Astrocyte (in vitro differentiated cells and primary cell): ENCODE results near the gene COL4A4. TPM values are rescaled to one million over a fixed set of nuclear protein-coding genes. Genes with fewer than 3 reads are reported as not detected.
A peak's percentile ranks its signal among the peaks of the same experiment; 100 is the strongest.
"Not testable (repeated sequence)": the region's sequence is repeated elsewhere in the genome, so short reads cannot be mapped to it uniquely, and the experiment has no call there.

Experiments used
- DNase-seq: peaks from one replicate; pipeline ENCODE4 v3.0.0-alpha.2; 2010; ENCODE audit warnings: low read depth
- FAIRE-seq: peaks from 2 replicates; lab custom pipeline; 2011; peaks lifted over from hg19 to GRCh38; lab: Jason Lieb, UNC
- H2AFZ ChIP-seq: 2 replicates; pipeline ENCODE4 v1.6.0; 2012; ENCODE audit warnings: low read depth, low read length, inconsistent platforms
- H3K27ac ChIP-seq: 2 replicates; pipeline ENCODE4 v1.5.1; 2011; ENCODE audit warnings: low read depth, low read length, inconsistent platforms
- H3K27me3 ChIP-seq: 2 replicates; pipeline ENCODE4 v1.6.0; 2011; ENCODE audit warnings: low read length, inconsistent platforms; ENCODE audit not compliant: insufficient read depth
- H3K36me3 ChIP-seq: 2 replicates; pipeline ENCODE4 v1.5.1; 2011; ENCODE audit warnings: low read length, inconsistent platforms; ENCODE audit not compliant: insufficient read depth
- H3K4me1 ChIP-seq: 2 replicates; pipeline ENCODE4 v1.5.1; 2011; ENCODE audit warnings: low read length, inconsistent platforms; ENCODE audit not compliant: insufficient read depth
- H3K4me2 ChIP-seq: 2 replicates; pipeline ENCODE4 v1.6.0; 2012; ENCODE audit warnings: low read length, inconsistent platforms
- H3K4me3 ChIP-seq: 2 replicates; pipeline ENCODE4 v1.5.1; 2011; ENCODE audit warnings: low read depth, mild to moderate bottlenecking, low read length, inconsistent platforms; ENCODE audit not compliant: insufficient read depth
- H3K79me2 ChIP-seq: 2 replicates; pipeline ENCODE4 v1.6.0; 2012; ENCODE audit warnings: mild to moderate bottlenecking, low read length, inconsistent platforms; ENCODE audit not compliant: insufficient read depth
- H3K9ac ChIP-seq: 2 replicates; pipeline ENCODE4 v1.6.0; 2012; ENCODE audit warnings: mild to moderate bottlenecking, low read length, inconsistent platforms
- H3K9me3 ChIP-seq: 2 replicates; pipeline ENCODE4 v1.5.1; 2012; ENCODE audit warnings: low read depth, mild to moderate bottlenecking, low read length, inconsistent platforms; ENCODE audit not compliant: insufficient read depth
- H4K20me1 ChIP-seq: 2 replicates; pipeline ENCODE4 v1.6.0; 2012; ENCODE audit warnings: low read length, inconsistent platforms; ENCODE audit not compliant: insufficient read depth
- H3K27ac Mint-ChIP-seq: one replicate; pipeline ENCODE4 v1.8.0; 2021; ENCODE audit warnings: mild to moderate bottlenecking, mixed read lengths; ENCODE audit not compliant: unreplicated experiment
- H3K27me3 Mint-ChIP-seq: one replicate; pipeline ENCODE4 v1.8.0; 2021; ENCODE audit warnings: low read depth, mixed read lengths; ENCODE audit not compliant: unreplicated experiment
- H3K36me3 Mint-ChIP-seq: one replicate; pipeline ENCODE4 v1.8.0; 2021; ENCODE audit warnings: low read depth, mixed read lengths; ENCODE audit not compliant: unreplicated experiment
- H3K4me1 Mint-ChIP-seq: one replicate; pipeline ENCODE4 v1.8.0; 2021; ENCODE audit warnings: low read depth, mixed read lengths; ENCODE audit not compliant: unreplicated experiment
- H3K4me3 Mint-ChIP-seq: one replicate; pipeline ENCODE4 v1.8.0; 2021; ENCODE audit warnings: mild to moderate bottlenecking, moderate library complexity, mixed read lengths; ENCODE audit not compliant: unreplicated experiment
- H3K9me3 Mint-ChIP-seq: one replicate; pipeline ENCODE4 v1.8.0; 2021; ENCODE audit warnings: mild to moderate bottlenecking, mixed read lengths; ENCODE audit not compliant: unreplicated experiment
- EZH2 ChIP-seq: IDR thresholded peaks from 2 replicates; pipeline ENCODE4 v1.6.1; 2012; ENCODE audit warnings: mild to moderate bottlenecking, low read length, inconsistent platforms; ENCODE audit not compliant: insufficient read depth
- total RNA-seq: library from RNA; stranded (reverse); gene quantifications from 2 replicates; pipeline ENCODE4 v1.2.1, GENCODE V29; 2021
- TF ChIP-seq, protein P1 (sequence below): IDR thresholded peaks from 2 replicates; pipeline ENCODE4 v1.5.1; 2011; ENCODE audit warnings: low read depth, mild to moderate bottlenecking, inconsistent platforms, low read length, moderate library complexity; ENCODE audit not compliant: insufficient read depth

The COL4A4 gene
- total RNA-seq, 1 donor from 2014 or later, result 0.36 TPM

- no peak overlapping the region for H3K4me2 ChIP-seq
- TF ChIP-seq, protein P1, sequence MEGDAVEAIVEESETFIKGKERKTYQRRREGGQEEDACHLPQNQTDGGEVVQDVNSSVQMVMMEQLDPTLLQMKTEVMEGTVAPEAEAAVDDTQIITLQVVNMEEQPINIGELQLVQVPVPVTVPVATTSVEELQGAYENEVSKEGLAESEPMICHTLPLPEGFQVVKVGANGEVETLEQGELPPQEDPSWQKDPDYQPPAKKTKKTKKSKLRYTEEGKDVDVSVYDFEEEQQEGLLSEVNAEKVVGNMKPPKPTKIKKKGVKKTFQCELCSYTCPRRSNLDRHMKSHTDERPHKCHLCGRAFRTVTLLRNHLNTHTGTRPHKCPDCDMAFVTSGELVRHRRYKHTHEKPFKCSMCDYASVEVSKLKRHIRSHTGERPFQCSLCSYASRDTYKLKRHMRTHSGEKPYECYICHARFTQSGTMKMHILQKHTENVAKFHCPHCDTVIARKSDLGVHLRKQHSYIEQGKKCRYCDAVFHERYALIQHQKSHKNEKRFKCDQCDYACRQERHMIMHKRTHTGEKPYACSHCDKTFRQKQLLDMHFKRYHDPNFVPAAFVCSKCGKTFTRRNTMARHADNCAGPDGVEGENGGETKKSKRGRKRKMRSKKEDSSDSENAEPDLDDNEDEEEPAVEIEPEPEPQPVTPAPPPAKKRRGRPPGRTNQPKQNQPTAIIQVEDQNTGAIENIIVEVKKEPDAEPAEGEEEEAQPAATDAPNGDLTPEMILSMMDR, result no peak
- no peaks in the 10 kb centered on the region for H3K79me2 ChIP-seq
- no peak for FAIRE-seq
- no peaks in the 10 kb centered on the region for H3K27me3 ChIP-seq
- no peak overlapping the region for H3K9ac ChIP-seq
- Mint-ChIP-seq H3K4me1 (no peaks in the 10 kb centered on the region), H3K36me3 (no peaks in the 10 kb centered on the region), H3K9me3 (no peaks in the 10 kb centered on the region), H3K27ac (no peak overlapping the region), H3K27me3 (no peaks in the 10 kb centered on the region), H3K4me3 (no peak overlapping the region)
- no peaks in the 10 kb centered on the region for H3K9me3 ChIP-seq
- peak; percentile 17 for DNase-seq
- H3K4me3 ChIP-seq, result no peak overlapping the region
- H2AFZ ChIP-seq, result no peak overlapping the region
- no peaks in the 10 kb centered on the region for H3K4me1 ChIP-seq
- H3K36me3 ChIP-seq, result no peaks in the 10 kb centered on the region
- no peaks in the 10 kb centered on the region for H4K20me1 ChIP-seq
- H3K27ac ChIP-seq, result no peak overlapping the region
Observed at GRCh38 chr2:227079726-227080125, 84.3 kb downstream of the COL4A4 start.

DNA sequence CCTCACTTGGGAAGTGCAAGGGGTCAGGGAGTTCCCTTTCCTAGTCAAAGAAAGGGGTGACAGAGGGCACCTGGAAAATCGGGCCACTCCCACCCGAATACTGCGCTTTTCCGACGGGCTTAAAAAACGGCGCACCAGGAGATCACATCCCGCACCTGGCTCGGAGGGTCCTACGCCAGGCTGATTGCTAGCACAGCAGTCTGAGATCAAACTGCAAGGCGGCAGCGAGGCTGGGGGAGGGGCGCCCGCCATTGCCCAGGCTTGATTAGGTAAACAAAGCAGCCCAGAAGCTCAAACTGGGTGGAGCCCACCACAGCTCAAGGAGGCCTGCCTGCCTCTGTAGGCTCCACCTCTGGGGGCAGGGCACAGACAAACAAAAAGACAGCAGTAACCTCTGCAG lies 98.9 kb downstream of the COL4A4 start:
- H3K4me1 Mint-ChIP-seq, H3K9me3 Mint-ChIP-seq, H3K27ac ChIP-seq, H3K27me3 ChIP-seq, H3K4me2 ChIP-seq, H3K4me3 ChIP-seq, H3K4me1 ChIP-seq, H3K9me3 ChIP-seq, H4K20me1 ChIP-seq, H3K27ac Mint-ChIP-seq, H3K27me3 Mint-ChIP-seq, FAIRE-seq, H3K4me3 Mint-ChIP-seq, H3K79me2 ChIP-seq, H3K36me3 ChIP-seq, H2AFZ ChIP-seq, H3K36me3 Mint-ChIP-seq, H3K9ac ChIP-seq, DNase-seq: not testable (repeated sequence)

DNA sequence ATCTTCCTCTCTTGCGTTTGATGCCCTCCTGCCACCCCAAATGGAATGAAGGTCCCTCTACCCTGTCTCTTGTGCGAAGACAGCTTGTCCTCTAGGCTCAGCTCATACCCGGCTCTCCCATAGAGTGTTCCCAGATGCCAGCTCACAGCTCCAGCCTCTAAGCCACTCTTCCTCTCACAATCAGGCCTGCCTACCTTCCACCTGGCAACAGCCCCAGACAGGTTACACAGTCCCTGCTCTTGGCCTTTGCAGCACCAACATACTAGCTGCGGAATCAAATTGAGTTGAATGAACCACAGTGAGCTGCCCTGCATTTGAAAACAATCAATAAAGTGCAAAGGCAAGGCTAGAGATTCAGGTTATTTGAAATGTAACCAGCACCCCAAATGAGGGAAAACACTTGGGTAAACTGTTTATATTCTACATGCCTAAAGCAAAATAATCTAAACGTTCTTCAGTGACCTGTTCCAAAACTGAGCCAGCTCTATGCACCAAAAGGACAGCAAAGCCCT lies 105.1 kb downstream of the COL4A4 start:
- Histone ChIP-seq H3K4me3 (no peak overlapping the region), H3K79me2 (no peaks in the 10 kb centered on the region), H3K27me3 (no peaks in the 10 kb centered on the region), H2AFZ (no peak overlapping the region), H4K20me1 (no peaks in the 10 kb centered on the region), H3K36me3 (no peaks in the 10 kb centered on the region), H3K27ac (no peak overlapping the region), H3K4me2 (no peak overlapping the region), H3K9ac (no peak overlapping the region), H3K4me1 (no peaks in the 10 kb centered on the region), H3K9me3 (no peaks in the 10 kb centered on the region)
- no peaks in the 10 kb centered on the region for H3K36me3 Mint-ChIP-seq
- TF ChIP-seq, protein P1, result no peak
- no peak for TF ChIP-seq EZH2
- no peaks in the 10 kb centered on the region for H3K27me3 Mint-ChIP-seq
- no peaks in the 10 kb centered on the region for H3K4me1 Mint-ChIP-seq
- no peak overlapping the region for H3K4me3 Mint-ChIP-seq
- no peaks in the 10 kb centered on the region for H3K9me3 Mint-ChIP-seq
- H3K27ac Mint-ChIP-seq, result no peak overlapping the region
- FAIRE-seq, result no peak
- DNase-seq, result no peak
